NCI-H1417 treated with DMSO at 0.1 percent for 48 hours (cell line): ENCODE results near the gene KCNMA1.

ENCODE experiments used
- DNase-seq: peaks from one replicate; lab custom pipeline; 2025; lab: John Stamatoyannopoulos, UW

KCNMA1 gene

DNA sequence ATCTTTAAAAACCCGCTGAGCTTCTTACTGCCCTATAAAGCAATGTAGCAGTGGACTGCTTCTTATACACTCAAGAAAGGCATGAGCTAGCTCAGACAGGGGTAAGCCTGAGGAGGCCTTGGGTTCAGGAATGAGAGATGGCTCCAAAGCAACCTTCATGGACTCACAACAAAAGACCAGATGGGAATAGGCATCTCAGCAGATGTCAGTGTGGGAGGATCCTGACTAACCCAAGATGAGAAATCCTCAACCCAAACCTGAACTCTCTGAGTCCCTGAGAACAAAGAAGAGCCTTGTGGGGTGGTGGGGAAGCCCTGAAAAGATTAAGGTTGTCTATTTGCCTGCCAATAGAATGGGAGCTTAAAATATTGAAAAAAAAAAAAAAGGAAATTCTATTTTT, 807.4 kb downstream of the KCNMA1 start:
- no peak for DNase-seq

GRCh38 chr10:76829724-76830123, 807.9 kb downstream of the KCNMA1 start:
- no peak for DNase-seq
